ENCODE measurements around the gene CPNE4.

The CPNE4 gene

GRCh38 chr3:131711114-131711768, 323.6 kb downstream of the CPNE4 start:
- Histone ChIP-seq H3K9me3 (ENCODE audit: low read depth, low read length) (no peaks in the 10 kb centered on the region), H3K27ac (no peak overlapping the region)

GRCh38 chr3:131708241-131708640, 326.6 kb downstream of the CPNE4 start:
- Histone ChIP-seq H3K9me3 (ENCODE audit: low read depth, low read length) (no peaks in the 10 kb centered on the region), H3K36me3 (ENCODE audit: insufficient read depth, low read length) (no peaks in the 10 kb centered on the region), H3K9ac (ENCODE audit: insufficient read length) (no peak overlapping the region), H3K4me3 (no peak overlapping the region), H3K27ac (no peak overlapping the region)
- no peak for TF ChIP-seq FOXP2 (optimal IDR thresholded peaks at IDR 0.05; ENCODE audit: control extremely low read depth, extremely low read length, insufficient read depth)
- TF ChIP-seq EZH2 (IDR thresholded peaks at IDR 0.05): no peak
- TF ChIP-seq POLR2AphosphoS5 (IDR thresholded peaks at IDR 0.05; ENCODE audit: borderline replicate concordance, low read depth, low read length): no peak
- DNase-seq (ENCODE audit: low read depth, low spot score): no peak

More at GRCh38 chr3:131711114-131711768, 323.6 kb downstream of the CPNE4 start:
- no peak for DNase-seq (ENCODE audit: low read depth, low spot score)
- Histone ChIP-seq H3K36me3 (ENCODE audit: insufficient read depth, low read length) (no peaks in the 10 kb centered on the region), H3K4me3 (no peak overlapping the region), H3K9ac (ENCODE audit: insufficient read length) (no peak overlapping the region)
- TF ChIP-seq FOXP2 (optimal IDR thresholded peaks at IDR 0.05; ENCODE audit: control extremely low read depth, extremely low read length, insufficient read depth) (no peak), POLR2AphosphoS5 (IDR thresholded peaks at IDR 0.05; ENCODE audit: borderline replicate concordance, low read depth, low read length) (no peak), EZH2 (IDR thresholded peaks at IDR 0.05) (no peak)

GRCh38 chr3:131705558-131706051, 329.2 kb downstream of the CPNE4 start:
- Histone ChIP-seq H3K27ac (no peak overlapping the region), H3K9me3 (ENCODE audit: low read depth, low read length) (no peaks in the 10 kb centered on the region), H3K4me3 (no peak overlapping the region), H3K36me3 (ENCODE audit: insufficient read depth, low read length) (no peaks in the 10 kb centered on the region), H3K9ac (ENCODE audit: insufficient read length) (no peak overlapping the region)
- DNase-seq (ENCODE audit: low read depth, low spot score): no peak
- TF ChIP-seq EZH2 (IDR thresholded peaks at IDR 0.05): no peak
- no peak for TF ChIP-seq POLR2AphosphoS5 (IDR thresholded peaks at IDR 0.05; ENCODE audit: borderline replicate concordance, low read depth, low read length)
- no peak for TF ChIP-seq FOXP2 (optimal IDR thresholded peaks at IDR 0.05; ENCODE audit: control extremely low read depth, extremely low read length, insufficient read depth)

GRCh38 chr3:131705099-131705498, 329.7 kb downstream of the CPNE4 start:
- H3K9ac ChIP-seq (ENCODE audit: insufficient read length): no peak overlapping the region
- H3K9me3 ChIP-seq (ENCODE audit: low read depth, low read length): no peaks in the 10 kb centered on the region
- no peak overlapping the region for H3K27ac ChIP-seq
- no peak for DNase-seq (ENCODE audit: low read depth, low spot score)
- TF ChIP-seq POLR2AphosphoS5 (IDR thresholded peaks at IDR 0.05; ENCODE audit: borderline replicate concordance, low read depth, low read length) (no peak), FOXP2 (optimal IDR thresholded peaks at IDR 0.05; ENCODE audit: control extremely low read depth, extremely low read length, insufficient read depth) (no peak), EZH2 (IDR thresholded peaks at IDR 0.05) (no peak)
- no peak overlapping the region for H3K4me3 ChIP-seq
- no peaks in the 10 kb centered on the region for H3K36me3 ChIP-seq (ENCODE audit: insufficient read depth, low read length)

- no peak overlapping the region for H3K9ac ChIP-seq (ENCODE audit: insufficient read length)
- H3K4me3 ChIP-seq: no peak overlapping the region
- TF ChIP-seq EZH2 (IDR thresholded peaks at IDR 0.05) (no peak), POLR2AphosphoS5 (IDR thresholded peaks at IDR 0.05; ENCODE audit: borderline replicate concordance, low read depth, low read length) (no peak), FOXP2 (optimal IDR thresholded peaks at IDR 0.05; ENCODE audit: control extremely low read depth, extremely low read length, insufficient read depth) (no peak)
- no peak overlapping the region for H3K27ac ChIP-seq
- no peak for DNase-seq (ENCODE audit: low read depth, low spot score)
- no peaks in the 10 kb centered on the region for H3K9me3 ChIP-seq (ENCODE audit: low read depth, low read length)
- no peaks in the 10 kb centered on the region for H3K36me3 ChIP-seq (ENCODE audit: insufficient read depth, low read length)
These were observed 330.7 kb downstream of the CPNE4 start for GRCh38 chr3:131704098-131704497.

- no peak overlapping the region for H3K27ac ChIP-seq
- no peak for DNase-seq (ENCODE audit: low read depth, low spot score)
- H3K9ac ChIP-seq (ENCODE audit: insufficient read length): no peak overlapping the region
- H3K4me3 ChIP-seq: no peak overlapping the region
- H3K36me3 ChIP-seq (ENCODE audit: insufficient read depth, low read length): no peaks in the 10 kb centered on the region
- no peaks in the 10 kb centered on the region for H3K9me3 ChIP-seq (ENCODE audit: low read depth, low read length)
- TF ChIP-seq FOXP2 (optimal IDR thresholded peaks at IDR 0.05; ENCODE audit: control extremely low read depth, extremely low read length, insufficient read depth) (no peak), EZH2 (IDR thresholded peaks at IDR 0.05) (no peak), POLR2AphosphoS5 (IDR thresholded peaks at IDR 0.05; ENCODE audit: borderline replicate concordance, low read depth, low read length) (no peak)
These were observed 332.7 kb downstream of the CPNE4 start for GRCh38 chr3:131702146-131702545.

- TF ChIP-seq FOXP2 (optimal IDR thresholded peaks at IDR 0.05; ENCODE audit: control extremely low read depth, extremely low read length, insufficient read depth): no peak
- TF ChIP-seq POLR2AphosphoS5 (IDR thresholded peaks at IDR 0.05; ENCODE audit: borderline replicate concordance, low read depth, low read length): no peak
- TF ChIP-seq EZH2 (IDR thresholded peaks at IDR 0.05): no peak
- Histone ChIP-seq H3K9ac (ENCODE audit: insufficient read length) (no peak overlapping the region), H3K27ac (no peak overlapping the region), H3K36me3 (ENCODE audit: insufficient read depth, low read length) (no peaks in the 10 kb centered on the region), H3K4me3 (no peak overlapping the region), H3K9me3 (ENCODE audit: low read depth, low read length) (no peaks in the 10 kb centered on the region)
- DNase-seq (ENCODE audit: low read depth, low spot score): no peak
These were observed 333.6 kb downstream of the CPNE4 start for GRCh38 chr3:131701153-131701770.

- H3K9ac ChIP-seq (ENCODE audit: insufficient read length): no peak overlapping the region
- DNase-seq (ENCODE audit: low read depth, low spot score): no peak
- TF ChIP-seq EZH2 (IDR thresholded peaks at IDR 0.05) (no peak), POLR2AphosphoS5 (IDR thresholded peaks at IDR 0.05; ENCODE audit: borderline replicate concordance, low read depth, low read length) (no peak), FOXP2 (optimal IDR thresholded peaks at IDR 0.05; ENCODE audit: control extremely low read depth, extremely low read length, insufficient read depth) (no peak)
These were observed 335.8 kb downstream of the CPNE4 start for GRCh38 chr3:131699001-131699400.

More at GRCh38 chr3:131699001-131699400, 335.8 kb downstream of the CPNE4 start:
- Histone ChIP-seq H3K27ac (no peak overlapping the region), H3K4me3 (no peak overlapping the region), H3K9me3 (ENCODE audit: low read depth, low read length) (no peaks in the 10 kb centered on the region), H3K36me3 (ENCODE audit: insufficient read depth, low read length) (no peaks in the 10 kb centered on the region)

Measured in SK-N-MC (cell line).